Measurements from ENCODE around the gene SHKBP1. TPM values are rescaled to one million over a fixed set of nuclear protein-coding genes. Genes with fewer than 3 reads are reported as not detected.

The SHKBP1 gene
- total and polyA plus RNA-seq, 9 of the 15 experiments (the other 6 are each of a cell fraction or from before 2014, with no cell fraction given), result 1.2 to 58.1 (median 22.3) TPM

- TF ChIP-seq ZMIZ1 (IDR thresholded peaks at IDR 0.05; ENCODE audit: low read depth in 2 of 2, low read length in 2 of 2) (no peak), ETS1 (conservative IDR thresholded peaks at IDR 0.05; ENCODE audit: control insufficient read depth, low read depth, low read length) (peak; percentile 50; the same call in 1 of the 2 replicates), PCBP1 (IDR thresholded peaks at IDR 0.05; ENCODE audit: low read depth, low read length, poor library complexity, severe bottlenecking) (peak; percentile 47), ZNF75A (CRISPR knock-in tag; IDR thresholded peaks at IDR 0.05) (no peak), DLX4 (CRISPR knock-in tag; IDR thresholded peaks at IDR 0.05) (no peak), CHD1 (IDR thresholded peaks at IDR 0.05; ENCODE audit: low read length) (no peak), TSC22D4 (tag; IDR thresholded peaks at IDR 0.05) (no peak), GATA2 (CRISPR knock-in tag; IDR thresholded peaks at IDR 0.05) (no peak), ZNF778 (CRISPR knock-in tag; IDR thresholded peaks at IDR 0.05) (no peak), ZNF511 (CRISPR knock-in tag; IDR thresholded peaks at IDR 0.05) (no peak), PML (IDR thresholded peaks at IDR 0.05; ENCODE audit: low read length) (no peak), TARDBP (IDR thresholded peaks at IDR 0.05) (no peak), TGIF2 (CRISPR knock-in tag; IDR thresholded peaks at IDR 0.05) (no peak), PHF20 (IDR thresholded peaks at IDR 0.05; ENCODE audit: partially characterized antibody) (no peak), MYBL2 (IDR thresholded peaks at IDR 0.05; ENCODE audit: low read depth) (no peak), MYBL2 (CRISPR knock-in tag; IDR thresholded peaks at IDR 0.05; ENCODE audit: borderline replicate concordance) (no peak), TEAD1 (CRISPR knock-in tag; IDR thresholded peaks at IDR 0.05) (no peak), ZSCAN32 (CRISPR knock-in tag; IDR thresholded peaks at IDR 0.05) (no peak), E2F3 (CRISPR knock-in tag; IDR thresholded peaks at IDR 0.05) (no peak), ZBTB7A (IDR thresholded peaks at IDR 0.05; ENCODE audit: borderline replicate concordance, control insufficient read depth, low read depth, low read length) (peak; percentile 82; the same call in 1 of the 2 replicates), PKNOX1 (IDR thresholded peaks at IDR 0.05) (no peak; the same call in 1 of the 2 replicates), SNRNP70 (optimal IDR thresholded peaks at IDR 0.05; ENCODE audit: low read depth, low read length) (no peak)
Observed at GRCh38 chr19:40598121-40598917, 21.6 kb downstream of the SHKBP1 start (continued).

Measured in K562 (cell line).